ENCODE results near the gene KMO.

GRCh38 chr1:241531195-241532161, 700 bp upstream of the KMO start:
- TF ChIP-seq POLR2AphosphoS5 (IDR thresholded peaks at IDR 0.05; ENCODE audit: low read depth, low read length), result no peak
- TF ChIP-seq TAF1 (IDR thresholded peaks at IDR 0.05; ENCODE audit: borderline replicate concordance, low read depth, low read length), result no peak
- no peak for TF ChIP-seq POLR2A (IDR thresholded peaks at IDR 0.05; ENCODE audit: low read depth, low read length)

Data from GM12892 (cell line).